Measurements from ENCODE around the gene MPHOSPH9. TPM values are rescaled to one million over a fixed set of nuclear protein-coding genes. Genes with fewer than 3 reads are reported as not detected.

MPHOSPH9 gene
- total and polyA plus RNA-seq, 2 donors = 25.5 to 106 TPM

Other genes starting within 250 kb of the MPHOSPH9 start
- 55.9 TPM for gene PITPNM2, start 82.1 kb downstream of the MPHOSPH9 start, total RNA-seq
- gene PITPNM2, start 82.1 kb downstream of the MPHOSPH9 start, polyA plus RNA-seq = 56.8 TPM
- gene MTRFR, start 295 bp upstream of the MPHOSPH9 start, total RNA-seq = 49.1 TPM
- gene MTRFR, start 295 bp upstream of the MPHOSPH9 start, polyA plus RNA-seq = 46.0 TPM
- gene CDK2AP1, start 38.7 kb upstream of the MPHOSPH9 start, total RNA-seq = 105 TPM
- gene CDK2AP1, start 38.7 kb upstream of the MPHOSPH9 start, polyA plus RNA-seq = 141 TPM
- 22.9 TPM for gene SBNO1, start 131.7 kb upstream of the MPHOSPH9 start, total RNA-seq
- gene SBNO1, start 131.7 kb upstream of the MPHOSPH9 start, polyA plus RNA-seq = 7.7 TPM
- 27.3 TPM for gene KMT5A, start 151.0 kb upstream of the MPHOSPH9 start, total RNA-seq
- gene KMT5A, start 151.0 kb upstream of the MPHOSPH9 start, polyA plus RNA-seq = 21.5 TPM
- 3.9 TPM for gene RILPL2, start 203.5 kb upstream of the MPHOSPH9 start, total RNA-seq
- gene RILPL2, start 203.5 kb upstream of the MPHOSPH9 start, polyA plus RNA-seq = 7.8 TPM
- 23.1 TPM for gene SNRNP35, start 225.0 kb upstream of the MPHOSPH9 start, total RNA-seq
- gene SNRNP35, start 225.0 kb upstream of the MPHOSPH9 start, polyA plus RNA-seq = 53.9 TPM

Data from thymus (tissue), 2 donors.